Retinal pigment epithelial cell (primary cell): ENCODE data around the gene GSTA2.
A peak's percentile ranks its signal among the peaks of the same experiment; 100 is the strongest.
"Not testable (repeated sequence)": the region's sequence is repeated elsewhere in the genome, so short reads cannot be mapped to it uniquely, and the experiment has no call there.

Source experiments
- DNase-seq: peaks from one replicate; pipeline ENCODE4 v3.0.0-alpha.2; 2010; ENCODE audit warnings: low read depth
- H3K4me3 ChIP-seq: 2 replicates; pipeline ENCODE4 v1.5.1; 2011; ENCODE audit warnings: mild to moderate bottlenecking, low read length, control low read depth, moderate library complexity
- TF ChIP-seq, protein P1 (sequence below): conservative IDR thresholded peaks from 2 replicates; pipeline ENCODE4 v1.5.1; 2011; ENCODE audit warnings: low read depth, low read length, control low read depth, inconsistent platforms

Gene GSTA2

GRCh38 chr6:52788478-52788877, 25.2 kb upstream of the GSTA2 start:
- DNase-seq, result no peak
- TF ChIP-seq, protein P1, sequence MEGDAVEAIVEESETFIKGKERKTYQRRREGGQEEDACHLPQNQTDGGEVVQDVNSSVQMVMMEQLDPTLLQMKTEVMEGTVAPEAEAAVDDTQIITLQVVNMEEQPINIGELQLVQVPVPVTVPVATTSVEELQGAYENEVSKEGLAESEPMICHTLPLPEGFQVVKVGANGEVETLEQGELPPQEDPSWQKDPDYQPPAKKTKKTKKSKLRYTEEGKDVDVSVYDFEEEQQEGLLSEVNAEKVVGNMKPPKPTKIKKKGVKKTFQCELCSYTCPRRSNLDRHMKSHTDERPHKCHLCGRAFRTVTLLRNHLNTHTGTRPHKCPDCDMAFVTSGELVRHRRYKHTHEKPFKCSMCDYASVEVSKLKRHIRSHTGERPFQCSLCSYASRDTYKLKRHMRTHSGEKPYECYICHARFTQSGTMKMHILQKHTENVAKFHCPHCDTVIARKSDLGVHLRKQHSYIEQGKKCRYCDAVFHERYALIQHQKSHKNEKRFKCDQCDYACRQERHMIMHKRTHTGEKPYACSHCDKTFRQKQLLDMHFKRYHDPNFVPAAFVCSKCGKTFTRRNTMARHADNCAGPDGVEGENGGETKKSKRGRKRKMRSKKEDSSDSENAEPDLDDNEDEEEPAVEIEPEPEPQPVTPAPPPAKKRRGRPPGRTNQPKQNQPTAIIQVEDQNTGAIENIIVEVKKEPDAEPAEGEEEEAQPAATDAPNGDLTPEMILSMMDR, result no peak
- no peak overlapping the region for H3K4me3 ChIP-seq

DNA sequence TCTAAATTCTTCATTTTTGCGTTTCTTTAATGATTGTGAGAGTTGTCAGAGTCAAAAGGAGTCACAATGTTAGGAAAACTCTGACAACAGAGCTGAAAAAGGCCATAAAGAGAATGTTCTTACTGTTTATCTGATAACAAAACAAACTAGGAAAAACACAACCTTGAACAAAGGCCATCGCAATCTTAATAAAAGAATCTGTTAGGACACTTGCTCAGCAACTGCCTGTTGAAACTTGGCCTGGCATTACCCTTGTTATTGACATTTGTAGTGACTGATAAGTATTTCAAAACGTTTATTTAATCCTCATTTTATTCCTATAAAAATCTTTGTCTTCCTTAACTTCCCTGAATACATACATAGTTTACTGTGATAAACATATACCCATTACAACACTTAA, 24.6 kb upstream of the GSTA2 start:
- TF ChIP-seq, protein P1, result no peak
- DNase-seq, result no peak
- H3K4me3 ChIP-seq, result no peak overlapping the region

- no peak overlapping the region for H3K4me3 ChIP-seq
- TF ChIP-seq, protein P1, result no peak
- no peak for DNase-seq
Measured at GRCh38 chr6:52786249-52786956, 23.1 kb upstream of the GSTA2 start.

GRCh38 chr6:52782696-52783274, 19.5 kb upstream of the GSTA2 start:
- not testable (repeated sequence) for DNase-seq, H3K4me3 ChIP-seq

DNA sequence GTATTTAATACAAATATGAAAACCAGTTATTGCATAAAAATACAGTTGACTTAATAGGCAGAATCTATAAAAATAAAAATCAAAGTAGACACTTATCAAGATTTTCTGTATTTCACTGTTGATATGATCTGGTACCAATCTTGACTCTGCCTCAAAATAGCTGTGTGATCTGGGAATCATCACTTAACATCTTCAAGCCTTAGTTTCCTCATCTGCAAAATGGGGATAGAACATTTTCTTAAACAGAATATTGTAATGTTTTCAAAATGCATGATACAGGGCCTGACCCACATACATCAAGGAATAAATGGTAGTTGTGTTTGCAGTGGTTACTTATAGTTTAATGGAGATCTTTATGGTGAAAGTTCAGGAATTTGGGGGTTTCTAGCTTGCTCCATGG, 18.9 kb upstream of the GSTA2 start:
- not testable (repeated sequence) for DNase-seq, H3K4me3 ChIP-seq

DNA sequence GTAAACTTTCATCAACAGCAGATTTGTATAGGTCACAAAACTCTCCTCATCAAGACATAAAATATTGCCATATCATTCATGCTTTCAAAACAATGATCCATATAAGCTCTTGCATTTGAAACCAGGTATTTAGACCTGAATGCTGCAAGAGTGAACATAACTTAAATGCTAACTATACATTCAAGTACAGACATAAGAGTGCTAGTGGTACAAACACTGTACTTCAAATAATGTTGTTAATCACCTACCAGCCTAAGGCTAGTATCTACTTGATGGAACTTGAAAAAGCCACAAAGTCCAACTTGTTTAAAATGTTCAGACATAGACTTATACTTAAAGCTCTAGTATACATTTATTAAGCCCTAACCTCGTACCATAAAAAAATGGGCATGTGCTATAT, 16.0 kb upstream of the GSTA2 start:
- H3K4me3 ChIP-seq, result no peak overlapping the region
- DNase-seq, result no peak
- TF ChIP-seq, protein P1, result no peak

DNA sequence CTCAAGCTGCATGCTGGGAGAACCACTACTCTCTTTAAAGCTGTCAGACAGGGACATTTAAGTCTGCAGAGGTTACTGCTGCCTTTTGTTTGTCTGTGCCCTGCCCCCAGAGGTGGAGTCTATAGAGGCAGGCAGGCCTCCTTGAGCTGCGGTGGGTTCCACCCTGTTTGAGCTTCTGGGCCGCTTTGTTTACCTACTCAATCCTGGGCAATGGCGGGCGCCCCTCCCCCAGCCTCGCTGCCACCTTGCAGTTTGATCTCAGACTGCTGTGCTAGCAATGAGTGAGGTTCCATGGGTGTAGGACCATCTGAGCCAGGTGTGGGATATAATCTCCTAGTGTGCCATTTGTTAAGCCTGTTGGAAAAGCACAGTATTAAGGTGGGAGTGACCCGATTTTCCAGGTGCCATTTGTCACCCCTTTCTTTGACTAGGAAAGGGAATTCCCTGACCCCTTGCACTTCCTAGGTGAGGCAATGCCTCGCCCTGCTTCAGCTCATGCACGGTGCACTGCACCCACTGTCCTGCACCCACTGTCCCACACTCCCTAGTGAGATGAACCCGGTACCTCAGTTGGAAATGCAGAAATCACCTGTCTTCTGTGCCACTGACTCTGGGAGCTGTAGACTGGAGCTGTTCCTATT, 13.6 kb upstream of the GSTA2 start:
- DNase-seq, H3K4me3 ChIP-seq: not testable (repeated sequence)

DNA sequence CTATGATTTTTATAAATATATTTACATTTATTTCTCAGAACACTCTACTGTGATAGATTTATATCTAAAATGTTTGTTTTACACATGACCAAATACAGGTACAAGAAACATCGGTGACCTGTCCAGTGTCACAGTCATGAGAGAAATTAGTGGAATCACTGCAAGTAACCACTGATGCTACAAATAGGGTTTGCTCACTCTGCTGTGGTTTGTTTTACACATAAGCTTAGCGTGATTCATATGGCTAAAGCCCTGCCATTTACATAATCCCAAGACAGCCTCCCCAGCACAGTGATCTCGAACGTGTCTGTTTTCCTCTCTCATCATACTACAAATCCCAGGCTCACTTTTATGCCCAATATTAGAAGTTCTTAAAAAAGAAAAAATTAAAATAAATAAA, 6.1 kb upstream of the GSTA2 start:
- H3K4me3 ChIP-seq, result not testable (repeated sequence)
- DNase-seq, result peak; percentile 21

- not testable (repeated sequence) for H3K4me3 ChIP-seq, DNase-seq
Measured at GRCh38 chr6:52767658-52768057, 4.4 kb upstream of the GSTA2 start.

- DNase-seq, H3K4me3 ChIP-seq: not testable (repeated sequence)
Measured at GRCh38 chr6:52761673-52762491, 1.4 kb downstream of the GSTA2 start.
